ENCODE measurements around the gene CAPNS2.

- no peak for TF ChIP-seq POLR2AphosphoS5 (IDR thresholded peaks at IDR 0.05)
- TF ChIP-seq POLR2A (IDR thresholded peaks at IDR 0.05), result no peak
Measured at GRCh38 chr16:55562936-55563335, 3.5 kb upstream of the CAPNS2 start.
